GM03348 (cell line): ENCODE results near the gene RAD50.
A peak's percentile ranks its signal among the peaks of the same experiment; 100 is the strongest.
"Not testable (repeated sequence)": the region's sequence is repeated elsewhere in the genome, so short reads cannot be mapped to it uniquely, and the experiment has no call there.

ENCODE experiments used
- DNase-seq: peaks from one replicate; pipeline ENCODE4 v3.0.0; 2012; ENCODE audit warnings: low spot score

The RAD50 gene

GRCh38 chr5:132557478-132558172 is 848 bp downstream of the RAD50 start:
- DNase-seq, result peak; percentile 40

GRCh38 chr5:132559383-132560060 is 2.7 kb downstream of the RAD50 start:
- DNase-seq, result no peak

GRCh38 chr5:132561601-132562000 is 4.8 kb downstream of the RAD50 start:
- DNase-seq, result no peak

GRCh38 chr5:132564555-132564954 is 7.8 kb downstream of the RAD50 start:
- not testable (repeated sequence) for DNase-seq

- DNase-seq, result no peak
These were observed 9.9 kb downstream of the RAD50 start for GRCh38 chr5:132566657-132567056.

- DNase-seq, result no peak
These were observed 19.3 kb downstream of the RAD50 start for GRCh38 chr5:132576123-132576522.

GRCh38 chr5:132584560-132584959 is 27.8 kb downstream of the RAD50 start:
- DNase-seq, result not testable (repeated sequence)

GRCh38 chr5:132586063-132586462 is 29.3 kb downstream of the RAD50 start:
- no peak for DNase-seq

- no peak for DNase-seq
These were observed 32.7 kb downstream of the RAD50 start for GRCh38 chr5:132589467-132589866.

- DNase-seq, result no peak
These were observed 34.4 kb downstream of the RAD50 start for GRCh38 chr5:132591145-132591544.

GRCh38 chr5:132592521-132592920 is 35.7 kb downstream of the RAD50 start:
- no peak for DNase-seq

GRCh38 chr5:132594170-132594569 is 37.4 kb downstream of the RAD50 start:
- DNase-seq, result no peak

GRCh38 chr5:132595624-132596023 is 38.8 kb downstream of the RAD50 start:
- DNase-seq, result no peak

GRCh38 chr5:132601071-132601728 is 44.4 kb downstream of the RAD50 start:
- DNase-seq, result no peak

GRCh38 chr5:132607095-132607494 is 50.3 kb downstream of the RAD50 start:
- no peak for DNase-seq

- DNase-seq, result no peak
These were observed 51.3 kb downstream of the RAD50 start for GRCh38 chr5:132608107-132608506.

- no peak for DNase-seq
These were observed 55.2 kb downstream of the RAD50 start for GRCh38 chr5:132611965-132612364.

GRCh38 chr5:132612846-132613245 is 56.1 kb downstream of the RAD50 start:
- no peak for DNase-seq

- no peak for DNase-seq
These were observed 64.9 kb downstream of the RAD50 start for GRCh38 chr5:132621699-132622098.

- DNase-seq, result no peak
These were observed 65.8 kb downstream of the RAD50 start for GRCh38 chr5:132622608-132623007.

GRCh38 chr5:132627470-132627869 is 70.7 kb downstream of the RAD50 start:
- no peak for DNase-seq

- no peak for DNase-seq
These were observed 72.0 kb downstream of the RAD50 start for GRCh38 chr5:132628814-132629213.

- no peak for DNase-seq
These were observed 72.6 kb downstream of the RAD50 start for GRCh38 chr5:132629230-132629944.
